ENCODE results near the gene ALOX12B.
"Not testable (repeated sequence)": the region's sequence is repeated elsewhere in the genome, so short reads cannot be mapped to it uniquely, and the experiment has no call there.

Gene ALOX12B

DNA sequence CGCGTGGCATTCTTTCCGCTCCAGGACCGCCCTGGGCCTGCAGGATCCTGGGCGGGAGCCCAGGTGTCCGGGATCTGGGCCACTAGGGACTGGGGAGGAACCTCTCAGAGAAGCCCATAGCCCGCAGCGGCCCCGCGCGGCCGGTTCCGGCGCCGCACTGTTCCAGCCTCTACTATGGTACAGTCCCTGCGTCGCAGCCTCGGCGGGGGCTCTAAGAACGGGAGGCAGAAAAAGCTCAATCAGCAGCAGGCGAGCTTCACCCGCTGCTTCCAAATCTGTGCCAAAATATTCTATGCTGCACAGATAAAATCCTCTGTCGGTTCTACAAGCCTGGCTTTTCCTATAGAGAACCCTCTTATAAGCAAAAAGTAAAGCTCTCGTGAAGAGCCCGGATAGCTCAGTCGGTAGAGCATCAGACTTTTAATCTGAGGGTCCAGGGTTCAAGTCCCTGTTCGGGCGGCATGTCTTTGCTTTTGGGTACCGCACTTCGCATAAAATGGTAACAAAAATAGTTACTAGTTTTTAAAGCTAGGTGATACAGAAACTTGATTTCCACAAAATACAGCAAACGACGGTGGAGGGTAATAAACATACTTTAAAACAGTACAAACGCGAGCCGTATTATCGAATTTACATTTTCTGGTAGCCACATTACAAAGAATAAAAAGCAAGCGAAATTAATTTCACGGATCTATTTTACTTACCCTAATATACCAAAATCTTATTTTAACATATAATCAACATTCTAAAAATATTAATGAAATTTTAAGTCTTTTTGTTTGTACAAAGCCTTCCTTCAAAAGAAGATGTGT is 31.5 kb upstream of the ALOX12B start:
- peak; percentile 78 for DNase-seq (ENCODE audit: low spot score)

DNA sequence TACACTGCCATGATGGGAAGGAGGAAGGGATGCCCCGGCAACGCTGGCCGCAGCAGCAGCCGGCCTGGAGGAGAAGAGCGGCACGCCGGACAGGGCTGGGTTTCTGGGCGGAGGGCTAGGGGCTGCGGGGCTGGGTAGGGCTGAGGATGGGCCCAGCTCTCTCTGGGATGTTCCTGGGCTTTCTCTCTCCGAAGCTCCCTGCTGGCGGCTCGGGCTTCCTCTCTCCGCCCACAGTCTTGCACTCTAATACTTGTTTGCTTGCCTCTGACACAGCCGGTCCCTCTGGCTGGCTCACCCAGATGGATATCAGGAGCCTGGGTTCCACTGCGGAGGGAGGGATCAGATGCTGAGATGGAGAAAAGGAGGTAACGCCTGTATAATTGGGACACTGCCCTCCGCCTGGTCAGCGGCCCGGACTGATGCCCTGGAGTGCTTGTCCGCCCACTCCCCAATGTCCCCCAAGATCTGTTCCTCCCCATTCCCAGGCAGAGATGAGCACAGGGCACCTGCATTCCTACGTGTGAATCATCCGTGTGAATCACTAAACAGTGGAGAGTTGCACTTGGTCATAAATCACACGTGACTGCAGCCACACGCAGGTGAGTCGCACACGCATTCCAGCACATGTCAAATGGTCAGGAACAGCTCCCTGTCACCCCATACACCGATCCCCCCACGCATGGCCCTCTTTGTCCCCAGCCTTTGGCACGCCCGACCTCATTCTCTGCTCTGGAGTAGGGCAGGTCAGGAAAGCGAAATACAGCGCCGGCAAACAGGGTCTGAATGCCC is 30.7 kb upstream of the ALOX12B start, which contains the start of gene ALOXE3:
Gene ALOXE3 (minus strand): TSS at position 535 of the 789 bp plus-strand sequence. CDS start 524 bp downstream, at position 11.
- DNase-seq (ENCODE audit: low spot score) = peak; percentile 48

DNA sequence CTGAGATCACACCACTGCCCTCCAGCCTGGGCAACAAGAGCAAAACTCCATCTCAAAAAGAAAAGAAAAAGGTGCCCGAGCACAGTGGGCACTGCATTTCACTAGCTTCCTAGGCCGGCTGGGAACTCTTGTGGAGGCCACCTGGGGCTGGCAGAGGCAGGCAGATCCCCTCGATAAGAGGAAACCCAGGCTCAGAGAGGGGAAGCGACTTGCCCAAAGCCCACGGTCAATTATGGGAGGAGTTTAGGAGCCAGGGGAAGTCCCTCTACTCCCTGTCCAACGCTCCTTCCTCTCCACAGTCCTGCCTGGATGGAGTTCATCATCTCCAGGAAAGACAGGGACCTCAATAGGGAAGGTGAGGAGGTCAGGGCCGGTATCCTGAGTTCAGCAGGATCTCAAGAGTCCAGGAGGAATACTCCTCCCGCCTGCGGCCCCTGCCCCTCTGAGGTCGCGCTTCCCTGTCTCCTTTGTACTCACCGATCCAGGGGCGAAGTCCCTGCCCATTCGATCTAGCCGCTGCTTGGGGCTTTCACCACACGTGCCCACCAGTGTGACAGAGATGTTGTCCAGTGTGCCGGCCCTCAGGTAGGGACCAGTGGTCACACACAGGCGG is 30.0 kb upstream of the ALOX12B start:
- no peak for DNase-seq (ENCODE audit: low spot score)

DNA sequence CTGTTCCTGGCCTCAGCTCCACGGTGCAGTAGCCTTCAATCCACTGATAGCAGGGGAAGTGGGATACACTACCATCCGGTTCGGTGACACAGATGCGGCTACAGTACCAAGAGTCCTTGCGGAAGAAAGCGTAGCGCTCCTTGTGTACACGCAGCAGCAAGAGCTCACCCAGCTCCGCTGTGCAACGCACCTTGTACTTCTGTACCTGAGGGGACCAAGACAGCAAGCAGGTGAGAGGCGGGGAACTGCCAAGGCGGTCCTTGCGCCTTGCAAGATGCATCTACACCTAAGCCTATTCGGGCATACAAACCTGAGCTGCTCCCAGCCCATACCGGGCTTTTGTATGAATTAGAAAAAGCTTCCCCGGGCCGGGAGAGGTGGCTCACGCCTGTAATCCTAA is 29.3 kb upstream of the ALOX12B start:
- no peak for DNase-seq (ENCODE audit: low spot score)

DNA sequence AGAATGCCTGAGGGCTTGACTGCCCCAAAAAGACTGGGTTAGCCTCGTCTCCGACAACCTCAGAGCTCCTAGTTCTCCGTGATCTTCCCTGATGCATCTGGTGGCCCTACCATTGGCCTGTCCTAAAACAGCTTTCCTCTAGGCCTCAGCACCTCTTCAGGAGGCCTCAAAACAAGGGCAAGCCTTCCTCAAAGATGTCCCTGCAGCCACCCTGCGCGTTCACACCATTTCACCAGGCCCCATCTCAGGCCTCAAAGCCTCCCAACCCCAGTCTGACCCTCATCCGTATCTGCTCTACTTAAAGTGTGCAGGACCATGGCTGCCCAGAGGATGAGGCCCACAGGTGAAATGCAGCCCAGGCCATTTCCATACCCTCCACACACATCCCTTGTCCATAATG is 23.4 kb upstream of the ALOX12B start:
- no peak for DNase-seq (ENCODE audit: low spot score)

DNA sequence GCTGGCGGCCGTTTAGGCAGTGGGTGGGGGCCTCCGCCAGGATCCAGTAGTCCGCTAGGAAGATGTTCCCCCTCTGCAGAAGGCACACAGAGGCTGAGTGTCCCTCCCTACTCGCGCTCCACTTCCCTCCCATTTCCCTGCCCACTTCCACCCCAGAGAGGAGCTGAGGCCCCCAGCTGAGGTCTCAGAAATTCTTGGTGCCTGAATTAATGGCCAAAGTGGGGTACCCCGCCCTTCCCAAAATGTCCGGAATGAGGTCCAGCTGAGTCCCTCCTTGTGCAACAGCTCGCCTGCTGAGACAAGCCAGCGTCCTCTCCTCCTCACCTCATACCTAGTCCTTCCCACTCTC is 22.9 kb upstream of the ALOX12B start:
- no peak for DNase-seq (ENCODE audit: low spot score)

DNA sequence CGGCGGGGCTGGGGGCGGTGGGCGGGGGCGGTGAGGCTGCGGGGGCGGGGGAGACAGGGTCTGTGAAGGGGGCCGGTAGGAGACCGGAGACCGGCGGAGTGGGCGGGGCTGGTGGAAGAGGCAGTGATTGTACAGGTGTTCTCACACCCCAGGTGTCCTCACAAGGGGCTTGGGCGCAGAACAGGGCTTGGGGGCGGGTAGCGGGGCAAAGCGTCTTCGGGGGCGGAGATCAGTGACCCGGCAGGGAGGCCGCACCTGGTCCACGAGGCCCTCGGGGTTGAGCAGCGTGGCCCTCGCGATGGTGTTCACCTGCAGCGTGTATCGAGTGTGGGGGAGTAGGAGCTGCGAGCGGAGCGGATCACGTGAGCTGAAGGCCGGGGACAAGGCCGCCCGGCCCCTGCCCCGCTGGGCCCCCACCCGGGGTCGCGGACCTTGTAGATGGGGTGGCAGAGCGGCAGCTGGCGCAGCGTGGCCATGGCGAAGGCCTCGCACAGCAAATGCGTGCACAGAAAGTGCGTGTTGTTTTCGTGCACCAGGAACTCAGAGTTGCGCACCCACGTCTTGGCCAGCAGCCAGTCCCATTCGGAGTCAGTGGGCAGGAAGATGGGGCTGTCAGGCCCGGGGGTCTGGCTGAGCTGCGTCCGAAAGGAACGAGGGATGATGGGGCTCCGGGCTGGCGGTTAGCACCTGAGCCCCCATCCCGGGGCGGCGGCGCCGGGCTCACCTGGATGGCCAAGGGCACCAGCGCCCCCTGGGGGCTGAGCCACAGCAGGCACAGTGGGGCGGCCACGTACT is 22.3 kb upstream of the ALOX12B start:
- peak; percentile 73 for DNase-seq (ENCODE audit: low spot score)

DNA sequence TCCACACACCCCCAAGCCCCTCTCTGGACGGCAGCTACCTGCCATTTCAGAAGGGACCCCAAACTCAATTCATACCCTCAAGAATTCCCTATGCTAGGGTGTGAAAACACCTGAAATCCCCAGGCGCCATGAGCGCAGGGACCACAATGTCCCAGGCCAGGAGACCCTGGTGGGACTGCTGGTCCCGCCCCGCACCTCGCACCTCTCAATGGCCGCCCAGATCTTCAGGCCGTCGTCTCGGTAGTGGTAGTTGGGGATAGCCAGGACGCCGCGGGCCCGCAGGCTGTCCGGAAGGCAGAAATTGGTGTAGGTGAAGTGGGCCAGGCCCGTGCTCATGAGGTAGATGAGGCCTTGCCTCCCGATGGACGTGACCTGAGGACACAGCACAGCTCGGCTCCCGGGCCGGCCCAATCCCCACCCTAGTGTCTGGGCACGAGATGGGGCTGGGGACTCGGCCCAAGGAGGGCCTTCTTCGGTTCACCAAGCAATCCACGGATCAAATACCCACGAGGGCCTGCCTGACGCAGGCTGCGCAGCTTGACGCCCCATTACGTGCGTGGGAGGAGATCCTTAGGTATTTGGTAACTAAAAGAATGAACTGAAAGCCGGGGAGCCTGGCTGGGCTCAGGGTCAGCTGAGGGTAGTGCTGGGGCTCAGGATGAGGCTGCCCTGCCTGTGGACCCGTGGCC is 21.6 kb upstream of the ALOX12B start:
- no peak for DNase-seq (ENCODE audit: low spot score)

DNA sequence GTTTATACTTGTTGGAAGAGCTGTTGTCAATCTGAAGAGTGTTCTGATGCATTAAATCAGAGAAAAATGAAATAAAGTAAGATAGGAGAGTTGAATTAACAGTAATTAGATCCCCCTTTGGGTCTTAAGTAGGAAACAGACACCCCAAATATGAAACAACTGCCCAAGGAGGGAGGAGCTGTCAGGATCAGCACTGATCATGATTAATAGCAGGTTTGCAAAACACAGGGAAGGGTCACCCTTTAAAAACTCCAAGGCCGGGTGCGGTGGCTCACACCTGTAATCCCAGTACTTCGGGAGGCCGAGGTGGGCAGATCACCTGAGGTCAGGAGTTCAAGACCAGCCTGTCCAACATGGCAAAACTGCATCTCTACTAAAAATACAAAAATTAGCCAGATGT is 19.5 kb upstream of the ALOX12B start:
- DNase-seq (ENCODE audit: low spot score) = not testable (repeated sequence)

DNA sequence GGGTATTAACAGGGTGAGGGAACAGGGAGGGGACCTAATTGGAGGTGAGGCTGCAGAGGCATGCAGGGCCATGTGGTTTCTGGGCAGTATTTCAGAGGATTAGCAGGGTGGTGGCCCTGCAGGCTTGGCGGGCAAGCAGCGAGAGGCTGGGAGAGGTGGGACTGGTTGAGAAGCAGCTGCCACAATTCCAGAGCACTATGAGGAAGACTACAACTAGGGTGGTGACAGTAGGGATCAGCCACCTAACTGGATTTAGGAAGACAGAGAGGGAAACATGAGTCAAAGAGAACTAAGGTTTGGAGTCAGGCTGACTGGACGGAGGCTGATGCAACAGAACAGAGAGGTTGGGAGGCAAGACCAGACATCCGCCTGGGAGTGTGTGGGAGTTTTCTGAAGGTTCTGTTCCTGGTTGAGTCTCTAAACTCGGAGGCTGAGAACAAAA is 18.5 kb upstream of the ALOX12B start:
- DNase-seq (ENCODE audit: low spot score) = no peak

DNA sequence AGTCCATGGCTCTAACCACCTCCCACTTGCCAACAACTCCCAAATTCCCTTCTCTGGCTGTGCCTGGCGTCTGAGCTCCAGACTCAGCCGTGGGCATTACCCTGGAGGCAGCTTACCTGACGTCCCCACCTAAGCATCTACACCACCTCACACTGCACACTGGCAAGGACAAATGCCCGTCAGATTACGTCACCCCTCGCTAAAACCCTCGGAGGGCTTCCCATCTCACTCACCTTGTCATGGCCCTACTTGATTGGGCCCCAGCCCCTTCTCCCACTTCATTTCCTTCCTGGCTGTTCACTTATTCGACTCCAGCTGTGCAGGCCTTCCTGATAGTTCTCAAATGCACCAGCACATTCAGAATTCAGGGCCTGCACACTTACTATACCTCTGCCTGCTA is 17.4 kb upstream of the ALOX12B start:
- DNase-seq (ENCODE audit: low spot score) = no peak

DNA sequence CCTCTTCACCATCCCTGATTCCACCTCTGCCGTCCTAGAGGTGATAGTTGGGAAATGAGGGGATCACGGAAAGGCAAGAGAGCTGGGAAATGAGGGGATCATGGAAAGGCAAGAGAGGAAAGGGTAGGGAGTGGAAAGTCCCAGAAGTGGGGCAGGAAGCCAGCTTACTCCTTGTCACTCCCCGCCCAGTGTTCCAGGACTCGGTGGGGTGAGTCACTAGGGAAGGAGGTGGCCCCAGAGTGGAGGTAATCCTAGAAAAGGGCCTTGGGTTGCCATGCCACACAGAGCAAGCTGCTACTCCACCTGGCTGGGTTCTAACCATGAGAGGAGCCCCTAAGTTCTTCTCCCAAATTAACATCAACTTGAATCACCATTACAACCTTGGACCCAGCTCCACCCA is 16.0 kb upstream of the ALOX12B start:
- DNase-seq (ENCODE audit: low spot score) = no peak

DNA sequence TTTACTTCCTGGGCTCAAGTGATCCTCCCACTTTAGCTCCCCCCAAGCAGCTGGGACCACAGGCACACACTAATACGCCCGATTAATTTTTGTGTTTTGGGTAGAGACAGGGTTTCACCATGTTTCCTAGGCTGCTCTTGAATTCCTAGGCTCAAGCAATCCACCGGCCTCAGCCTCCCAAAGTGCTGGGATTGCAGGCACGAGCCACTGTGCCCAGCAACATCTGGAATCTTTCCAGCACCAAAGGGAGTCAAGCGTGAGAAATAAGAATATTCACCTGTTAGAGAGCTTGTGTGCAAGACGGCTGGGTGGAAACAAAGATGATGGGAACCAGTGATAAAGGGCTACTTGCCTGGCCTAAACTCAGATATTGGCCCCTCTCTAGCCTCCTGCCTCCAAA is 14.2 kb upstream of the ALOX12B start:
- DNase-seq (ENCODE audit: low spot score) = no peak

DNA sequence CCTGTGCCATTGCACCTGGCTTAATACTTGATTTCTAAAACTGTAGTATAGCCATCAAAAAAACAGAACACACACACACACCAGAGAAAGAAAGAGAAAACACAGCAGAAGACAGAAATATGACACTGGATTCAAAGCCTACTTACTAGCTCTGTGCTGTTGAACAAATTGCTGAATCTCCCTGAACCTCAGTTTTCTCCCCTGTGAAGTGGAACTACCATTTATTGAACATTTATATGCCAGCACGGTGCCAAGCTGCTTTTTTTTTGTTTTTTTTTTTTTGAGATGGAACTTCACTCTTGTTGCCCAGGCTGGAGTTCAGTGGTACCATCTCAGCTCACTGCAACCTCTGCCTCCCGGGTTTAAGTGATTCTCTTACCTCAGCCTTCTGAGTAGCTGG is 13.2 kb upstream of the ALOX12B start:
- DNase-seq (ENCODE audit: low spot score) = no peak

DNA sequence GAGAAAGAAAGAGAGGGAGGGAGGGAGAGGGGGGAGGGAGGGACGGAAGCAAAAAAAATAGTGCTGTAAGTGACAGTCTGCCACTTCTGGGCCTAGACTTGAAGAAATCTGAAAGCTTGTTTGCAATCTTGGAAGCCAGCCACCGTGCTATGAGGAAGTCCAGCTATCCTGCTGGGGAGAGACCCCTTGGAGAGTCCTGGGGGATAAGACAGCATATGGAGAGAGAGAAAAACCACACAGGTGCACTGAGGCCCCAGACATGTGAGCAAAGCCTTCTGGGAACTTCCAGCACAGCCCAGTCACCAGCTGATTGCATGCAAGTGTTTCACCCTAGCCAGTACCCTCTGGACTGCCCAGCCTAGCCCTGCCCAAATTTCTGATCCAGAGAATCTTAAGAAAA is 12.6 kb upstream of the ALOX12B start:
- no peak for DNase-seq (ENCODE audit: low spot score)

DNA sequence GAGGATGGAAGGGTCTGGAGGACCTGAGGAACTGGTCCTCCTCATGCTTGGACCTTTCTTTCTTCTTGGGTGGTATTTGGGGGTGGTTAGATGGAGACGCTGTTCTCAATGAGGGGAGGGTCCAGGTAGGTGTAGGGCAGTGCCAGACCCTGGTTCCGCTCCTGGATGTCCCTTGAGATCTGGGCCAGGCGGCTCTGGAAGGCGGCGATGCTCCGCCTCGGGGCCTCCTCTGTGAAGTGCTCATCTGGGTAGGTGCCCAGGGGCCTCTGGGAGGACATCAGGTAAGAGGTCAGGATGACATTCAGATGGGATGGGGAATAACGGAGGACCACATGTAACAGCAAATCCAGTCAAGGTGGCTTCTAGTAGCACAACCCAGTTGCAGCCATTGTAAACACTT is 9.0 kb upstream of the ALOX12B start:
- no peak for DNase-seq (ENCODE audit: low spot score)

DNA sequence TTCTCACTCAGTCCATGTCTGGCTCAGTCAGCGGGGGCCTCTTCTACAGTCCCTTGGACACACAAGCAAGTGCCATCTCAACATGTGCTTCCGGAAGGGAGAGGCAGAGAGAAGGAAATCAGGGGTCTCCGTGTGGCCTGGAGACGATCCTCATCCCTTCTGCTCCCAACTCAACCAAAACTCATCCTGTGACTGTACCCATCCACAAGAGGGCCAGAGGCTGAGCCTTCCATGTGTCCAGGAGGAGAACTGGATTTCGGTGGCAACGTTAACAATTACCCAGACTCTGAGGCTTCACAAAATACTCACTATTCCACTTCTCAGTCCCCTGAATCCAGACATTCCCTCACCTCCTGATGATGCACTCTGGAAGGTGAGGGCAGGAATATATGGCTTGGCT is 7.8 kb upstream of the ALOX12B start:
- no peak for DNase-seq (ENCODE audit: low spot score)

DNA sequence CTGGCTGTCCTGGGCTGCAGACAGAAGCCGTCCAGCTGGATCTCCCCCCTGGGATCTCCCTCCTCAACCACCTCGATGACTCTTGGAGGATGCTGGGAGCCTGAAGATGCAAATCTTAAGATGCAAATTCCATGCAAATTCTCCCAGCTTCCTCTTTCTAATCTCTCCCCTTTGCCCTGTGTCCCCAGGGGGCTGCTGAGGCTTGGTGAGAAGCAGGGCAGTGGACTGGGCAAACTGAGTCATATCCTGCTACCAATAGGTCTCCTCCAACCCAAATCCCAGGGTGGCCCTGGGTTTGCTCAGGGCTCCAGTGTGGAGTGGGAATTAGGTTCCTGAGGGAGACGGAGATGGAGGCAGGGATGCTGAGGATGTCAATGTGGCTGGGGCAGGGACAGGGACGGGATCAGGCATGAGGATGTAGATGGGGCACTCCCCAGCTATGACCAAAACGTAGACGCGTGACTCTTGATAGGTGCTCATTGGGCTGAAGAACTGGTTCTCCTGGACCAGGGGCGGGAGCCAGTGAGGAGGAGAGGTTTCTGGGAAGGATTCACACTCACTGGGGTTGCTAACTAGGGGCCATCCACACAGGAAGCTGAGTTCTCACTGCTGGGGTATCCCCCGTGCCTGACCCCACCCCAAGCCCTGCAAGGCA is 3.6 kb upstream of the ALOX12B start:
- no peak for DNase-seq (ENCODE audit: low spot score)

DNA sequence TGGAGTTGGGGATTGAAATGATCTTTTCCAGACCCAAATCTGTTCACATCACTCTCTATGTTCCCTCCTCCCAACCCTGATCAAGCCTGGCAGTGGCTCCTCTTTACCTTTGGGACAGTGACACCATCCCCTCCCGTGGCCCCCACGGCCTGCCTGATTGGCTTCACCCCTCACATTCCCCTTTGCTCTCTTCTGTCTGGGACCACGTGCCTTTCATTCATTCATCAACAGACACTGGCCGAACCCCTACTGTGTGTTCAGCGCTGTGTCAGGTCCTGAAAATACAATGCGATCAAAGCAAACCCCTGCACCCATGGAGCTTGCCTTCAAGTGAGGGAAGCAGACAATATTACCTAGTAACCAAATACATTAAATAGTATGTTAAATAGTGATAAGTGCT is 2.2 kb upstream of the ALOX12B start:
- DNase-seq (ENCODE audit: low spot score) = no peak

DNA sequence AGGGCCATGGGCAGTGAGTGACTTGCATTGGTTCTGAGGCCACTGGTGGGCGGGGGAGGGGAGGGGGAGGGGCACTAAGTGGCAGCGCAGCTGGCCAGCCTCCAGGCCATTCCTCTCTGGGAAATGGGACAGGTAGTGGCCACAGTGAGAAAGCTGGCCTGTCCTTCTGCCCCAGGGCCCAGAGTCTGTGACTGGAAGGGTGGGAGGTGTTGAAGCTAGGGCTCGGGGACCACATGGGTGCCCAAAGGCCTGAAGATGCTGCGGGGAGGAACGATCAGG is 375 bp upstream of the ALOX12B start:
- DNase-seq (ENCODE audit: low spot score) = no peak

DNA sequence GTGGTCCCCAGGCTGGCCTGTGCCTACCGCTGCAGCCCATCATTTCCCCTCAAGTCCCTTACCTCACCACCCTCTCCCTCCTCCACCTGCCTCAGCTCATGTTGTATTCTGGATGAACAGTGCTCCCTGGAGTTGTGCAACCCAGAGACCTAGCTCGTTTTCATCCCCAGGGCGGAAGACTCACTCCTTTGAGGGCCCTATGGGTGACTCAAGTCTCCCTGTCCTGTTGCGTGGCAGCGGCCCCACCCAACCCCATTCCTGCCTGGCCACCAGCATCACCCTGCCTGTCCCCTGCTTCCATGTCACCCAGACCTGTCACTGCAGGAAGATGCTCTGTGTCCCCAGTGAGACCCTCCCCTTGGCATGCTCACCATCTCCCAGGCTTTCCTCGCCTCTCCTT is 3.3 kb downstream of the ALOX12B start:
- no peak for DNase-seq (ENCODE audit: low spot score)
